ENCODE results near the gene PKIG.

- TF ChIP-seq CTCF (IDR thresholded peaks at IDR 0.05) (no peak), POLR2A (IDR thresholded peaks at IDR 0.05) (no peak)
These were observed 1.7 kb upstream of the PKIG start for GRCh38 chr20:44580581-44581268.

All from body of pancreas (tissue), 4 donors.